HCT116 (cell line): ENCODE data around the gene OTOGL.

ENCODE experiments used
- CEBPB ChIP-seq: IDR thresholded peaks from 2 replicates; pipeline ENCODE4 v1.6.1; 2012; ENCODE audit warnings: low read depth
- ELF1 ChIP-seq: IDR thresholded peaks from 2 replicates; pipeline ENCODE4 v1.6.1; 2012; ENCODE audit warnings: low read depth, borderline replicate concordance
- EZH2 ChIP-seq: fragments of 200-600 bp; sonication (generic); IDR thresholded peaks from 2 replicates; pipeline ENCODE4 v1.6.1; 2017; ENCODE audit warnings: antibody characterized with exemption, mixed run types
- EZH2phosphoT487 ChIP-seq: fragments of 200-600 bp; IDR thresholded peaks from 2 replicates; pipeline ENCODE4 v1.6.1; 2018; ENCODE audit warnings: antibody characterized with exemption, borderline replicate concordance
- POLR2A ChIP-seq: IDR thresholded peaks from 2 replicates; pipeline ENCODE4 v1.7.0; 2011; ENCODE audit warnings: borderline replicate concordance; ENCODE audit not compliant: insufficient read depth, insufficient read length; ENCODE audit errors: extremely low read depth
- RAD21 ChIP-seq: IDR thresholded peaks from 2 replicates; pipeline ENCODE4 v1.6.1; 2012; ENCODE audit warnings: low read depth, mild to moderate bottlenecking
- SP1 ChIP-seq: IDR thresholded peaks from 2 replicates; pipeline ENCODE4 v1.6.1; 2012; ENCODE audit warnings: low read depth
- SRF ChIP-seq: IDR thresholded peaks from 2 replicates; pipeline ENCODE4 v1.6.1; 2012; ENCODE audit warnings: low read depth
- TF ChIP-seq, protein P1 (sequence below), 3 experiments: fragments of 200-600 bp in 1 of 3; sonication (generic) in 1 of 3; IDR thresholded peaks in 2 of 3; conservative IDR thresholded peaks in 1 of 3; 2 replicates each; pipeline ENCODE4 v1.5.1; 2012 to 2017; ENCODE audit warnings: low read depth in 2 of 3, low read length in 2 of 3, antibody characterized with exemption in 1 of 3, borderline replicate concordance in 1 of 3, control low read depth in 1 of 3, mild to moderate bottlenecking in 1 of 3, mixed read lengths in 1 of 3, mixed run types in 1 of 3, moderate library complexity in 1 of 3; ENCODE audit not compliant: insufficient read depth in 1 of 3
- TF ChIP-seq, protein P2 (sequence below): IDR thresholded peaks from 2 replicates; pipeline ENCODE4 v1.6.1; 2012; ENCODE audit warnings: low read depth
- TF ChIP-seq, protein P3 (sequence below): IDR thresholded peaks from 2 replicates; pipeline ENCODE4 v1.6.1; 2012

DNA sequence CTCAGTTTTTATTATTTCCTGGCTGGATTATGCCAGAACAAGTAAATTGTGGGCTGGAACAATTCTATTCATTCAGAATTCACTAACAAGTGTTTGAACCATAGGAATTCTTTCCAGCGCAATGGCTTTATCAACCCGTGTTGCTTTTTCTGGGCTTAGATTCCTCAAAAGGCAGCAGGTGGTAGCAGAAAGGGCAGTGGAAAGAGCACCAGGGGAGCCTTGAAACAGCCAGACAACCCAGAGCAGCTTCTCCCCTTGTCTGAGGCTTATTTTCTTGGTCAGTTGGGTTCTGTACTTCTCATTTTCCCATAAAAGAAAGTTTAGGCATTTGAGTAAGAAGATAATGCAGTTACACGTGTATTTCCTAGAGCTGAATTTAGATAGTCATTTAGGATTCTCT lies 130.7 kb downstream of the OTOGL start:
- TF ChIP-seq, protein P1, sequence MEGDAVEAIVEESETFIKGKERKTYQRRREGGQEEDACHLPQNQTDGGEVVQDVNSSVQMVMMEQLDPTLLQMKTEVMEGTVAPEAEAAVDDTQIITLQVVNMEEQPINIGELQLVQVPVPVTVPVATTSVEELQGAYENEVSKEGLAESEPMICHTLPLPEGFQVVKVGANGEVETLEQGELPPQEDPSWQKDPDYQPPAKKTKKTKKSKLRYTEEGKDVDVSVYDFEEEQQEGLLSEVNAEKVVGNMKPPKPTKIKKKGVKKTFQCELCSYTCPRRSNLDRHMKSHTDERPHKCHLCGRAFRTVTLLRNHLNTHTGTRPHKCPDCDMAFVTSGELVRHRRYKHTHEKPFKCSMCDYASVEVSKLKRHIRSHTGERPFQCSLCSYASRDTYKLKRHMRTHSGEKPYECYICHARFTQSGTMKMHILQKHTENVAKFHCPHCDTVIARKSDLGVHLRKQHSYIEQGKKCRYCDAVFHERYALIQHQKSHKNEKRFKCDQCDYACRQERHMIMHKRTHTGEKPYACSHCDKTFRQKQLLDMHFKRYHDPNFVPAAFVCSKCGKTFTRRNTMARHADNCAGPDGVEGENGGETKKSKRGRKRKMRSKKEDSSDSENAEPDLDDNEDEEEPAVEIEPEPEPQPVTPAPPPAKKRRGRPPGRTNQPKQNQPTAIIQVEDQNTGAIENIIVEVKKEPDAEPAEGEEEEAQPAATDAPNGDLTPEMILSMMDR (IDR thresholded peaks at IDR 0.05 in 2 of 3, conservative IDR thresholded peaks at IDR 0.05 in 1 of 3; ENCODE audit: borderline replicate concordance in 1 of 3, insufficient read depth in 1 of 3, low read depth in 2 of 3, low read length in 2 of 3), result no peak
- TF ChIP-seq POLR2A (no peak), RAD21 (no peak), SRF (no peak), EZH2phosphoT487 (no peak), ELF1 (no peak), CEBPB (no peak), EZH2 (no peak), SP1 (no peak)
- TF ChIP-seq, protein P2, sequence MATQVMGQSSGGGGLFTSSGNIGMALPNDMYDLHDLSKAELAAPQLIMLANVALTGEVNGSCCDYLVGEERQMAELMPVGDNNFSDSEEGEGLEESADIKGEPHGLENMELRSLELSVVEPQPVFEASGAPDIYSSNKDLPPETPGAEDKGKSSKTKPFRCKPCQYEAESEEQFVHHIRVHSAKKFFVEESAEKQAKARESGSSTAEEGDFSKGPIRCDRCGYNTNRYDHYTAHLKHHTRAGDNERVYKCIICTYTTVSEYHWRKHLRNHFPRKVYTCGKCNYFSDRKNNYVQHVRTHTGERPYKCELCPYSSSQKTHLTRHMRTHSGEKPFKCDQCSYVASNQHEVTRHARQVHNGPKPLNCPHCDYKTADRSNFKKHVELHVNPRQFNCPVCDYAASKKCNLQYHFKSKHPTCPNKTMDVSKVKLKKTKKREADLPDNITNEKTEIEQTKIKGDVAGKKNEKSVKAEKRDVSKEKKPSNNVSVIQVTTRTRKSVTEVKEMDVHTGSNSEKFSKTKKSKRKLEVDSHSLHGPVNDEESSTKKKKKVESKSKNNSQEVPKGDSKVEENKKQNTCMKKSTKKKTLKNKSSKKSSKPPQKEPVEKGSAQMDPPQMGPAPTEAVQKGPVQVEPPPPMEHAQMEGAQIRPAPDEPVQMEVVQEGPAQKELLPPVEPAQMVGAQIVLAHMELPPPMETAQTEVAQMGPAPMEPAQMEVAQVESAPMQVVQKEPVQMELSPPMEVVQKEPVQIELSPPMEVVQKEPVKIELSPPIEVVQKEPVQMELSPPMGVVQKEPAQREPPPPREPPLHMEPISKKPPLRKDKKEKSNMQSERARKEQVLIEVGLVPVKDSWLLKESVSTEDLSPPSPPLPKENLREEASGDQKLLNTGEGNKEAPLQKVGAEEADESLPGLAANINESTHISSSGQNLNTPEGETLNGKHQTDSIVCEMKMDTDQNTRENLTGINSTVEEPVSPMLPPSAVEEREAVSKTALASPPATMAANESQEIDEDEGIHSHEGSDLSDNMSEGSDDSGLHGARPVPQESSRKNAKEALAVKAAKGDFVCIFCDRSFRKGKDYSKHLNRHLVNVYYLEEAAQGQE, result no peak
- TF ChIP-seq, protein P3, sequence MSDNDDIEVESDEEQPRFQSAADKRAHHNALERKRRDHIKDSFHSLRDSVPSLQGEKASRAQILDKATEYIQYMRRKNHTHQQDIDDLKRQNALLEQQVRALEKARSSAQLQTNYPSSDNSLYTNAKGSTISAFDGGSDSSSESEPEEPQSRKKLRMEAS, result no peak
